HCT116 (cell line): ENCODE results near the gene WHRN. TPM values are rescaled to one million over a fixed set of nuclear protein-coding genes. Genes with fewer than 3 reads are reported as not detected.

Experiments used
- ATAC-seq: fragments of 200-7000 bp; cut with Tn5 transposase; 2 replicates; pipeline ENCODE4 v1.9.1; 2020; ENCODE audit warnings: mild to moderate bottlenecking, moderate library complexity
- BruUV-seq: library from RNA; stranded (reverse); fragments of 400-500 nt; replicated peaks from 2 replicates; lab custom pipeline; 2021; lab: Mats Ljungman, UMichigan
- CTCF ChIA-PET: fragments of 300-600 bp; sonication (Branson Sonifier 250); formaldehyde crosslinking; loops from one replicate; lab custom pipeline; 2021; ENCODE audit warnings: antibody characterized with exemption; lab: Charles Lee
- POLR2A ChIA-PET: fragments of 300-600, 350-600 bp; sonication (Branson Sonifier 250); formaldehyde crosslinking; loops from one replicate; lab custom pipeline; 2021; ENCODE audit warnings: antibody characterized with exemption; lab: Charles Lee
- RAD21 ChIA-PET, 2 experiments: fragments of 300-600 bp; sonication (Branson Sonifier 250); formaldehyde crosslinking; loops; one replicate each; lab custom pipeline; 2023; ENCODE audit warnings: low total read pairs in 2 of 2; ENCODE audit not compliant: uncharacterized antibody in 2 of 2, unreplicated experiment in 2 of 2, low non-redundant PET in 1 of 2; lab: Charles Lee
- DNase-seq: peaks from one replicate; pipeline ENCODE4 v3.0.0-alpha.2; 2010; ENCODE audit warnings: low read depth, low spot score
- H2AFZ ChIP-seq: fragments of 200-600 bp; shearing (Covaris generic), sonication (generic); 2 replicates; pipeline ENCODE4 v1.6.1; 2017; ENCODE audit warnings: low read depth, mixed run types, mixed read lengths, antibody characterized with exemption, low read length; ENCODE audit not compliant: poor library complexity, severe bottlenecking
- H3K27ac ChIP-seq: 2 replicates; pipeline ENCODE4 v1.5.1; 2012; ENCODE audit warnings: low read depth, low read length
- H3K27me3 ChIP-seq: fragments of 200-600 bp; sonication (generic); 2 replicates; pipeline ENCODE4 v1.6.1; 2016; ENCODE audit warnings: mixed run types, low read length, mixed read lengths; ENCODE audit not compliant: insufficient read depth
- H3K36me3 ChIP-seq, 2 experiments: fragments of 200-500 bp in 1 of 2; fragments of 200-600 bp in 1 of 2; sonication (Bioruptor generic) in 1 of 2; sonication (generic) in 1 of 2; 2 replicates each; pipeline versions ENCODE4 v1.5.1 to v1.6.1; 2014 to 2016; ENCODE audit warnings: low read length in 2 of 2, inconsistent platforms in 1 of 2, mixed read lengths in 1 of 2, mixed run types in 1 of 2; ENCODE audit not compliant: insufficient read depth in 2 of 2, control insufficient read depth in 1 of 2
- H3K4me1 ChIP-seq, 2 experiments: fragments of 200-600 bp in 1 of 2; sonication (generic) in 1 of 2; 2 replicates each; pipeline versions ENCODE4 v1.5.1 to v1.6.1; 2012 to 2017; ENCODE audit warnings: low read length in 2 of 2, inconsistent platforms in 1 of 2, mild to moderate bottlenecking in 1 of 2, mixed read lengths in 1 of 2, mixed run types in 1 of 2, moderate library complexity in 1 of 2; ENCODE audit not compliant: insufficient read depth in 2 of 2, control insufficient read depth in 1 of 2
- H3K4me2 ChIP-seq: fragments of 200-600 bp; sonication (generic); 2 replicates; pipeline ENCODE4 v1.6.1; 2017; ENCODE audit warnings: mixed run types, low read length, mixed read lengths
- H3K4me3 ChIP-seq, 2 experiments: fragments of 200-600 bp in 1 of 2; sonication (generic) in 1 of 2; replicated peaks in 1 of 2; 2 replicates each; pipeline ENCODE4 v1.5.1; 2011 to 2016; ENCODE audit warnings: low read length in 2 of 2, control low read depth in 1 of 2, low read depth in 1 of 2, mild to moderate bottlenecking in 1 of 2, mixed read lengths in 1 of 2, mixed run types in 1 of 2
- H3K79me2 ChIP-seq: fragments of 200-600 bp; sonication (generic); 2 replicates; pipeline ENCODE4 v1.6.1; 2017; ENCODE audit warnings: mild to moderate bottlenecking, mixed run types, low read length, moderate library complexity, mixed read lengths; ENCODE audit not compliant: insufficient read depth
- H3K9ac ChIP-seq: fragments of 200-600 bp; sonication (generic); 2 replicates; pipeline ENCODE4 v1.6.1; 2016; ENCODE audit warnings: low read length, mixed read lengths
- H3K9me2 ChIP-seq: fragments of 200-600 bp; sonication (generic), shearing (Covaris generic); 2 replicates; pipeline ENCODE4 v1.6.1; 2017; ENCODE audit warnings: mixed run types, mild to moderate bottlenecking, moderate library complexity; ENCODE audit not compliant: insufficient read depth
- H3K9me3 ChIP-seq, 2 experiments: fragments of 200-500 bp in 1 of 2; fragments of 200-600 bp in 1 of 2; sonication (Bioruptor generic) in 1 of 2; sonication (generic) in 1 of 2; 2 replicates each; pipeline ENCODE4 v1.6.1; 2014 to 2017; ENCODE audit warnings: low read length in 2 of 2, mixed read lengths in 2 of 2, inconsistent platforms in 1 of 2, low read depth in 1 of 2, mild to moderate bottlenecking in 1 of 2, mixed run types in 1 of 2, moderate library complexity in 1 of 2; ENCODE audit not compliant: control insufficient read depth in 1 of 2, insufficient read depth in 1 of 2
- H4K20me1 ChIP-seq: fragments of 200-600 bp; sonication (generic), shearing (Covaris generic); 2 replicates; pipeline ENCODE4 v1.6.1; 2017; ENCODE audit warnings: mixed run types, mild to moderate bottlenecking, moderate library complexity; ENCODE audit not compliant: insufficient read depth
- ATF3 ChIP-seq: IDR thresholded peaks from 2 replicates; pipeline ENCODE4 v1.6.1; 2012
- CBX3 ChIP-seq: IDR thresholded peaks from 2 replicates; pipeline ENCODE4 v1.6.1; 2012; ENCODE audit warnings: low read depth
- EGR1 ChIP-seq: IDR thresholded peaks from 2 replicates; pipeline ENCODE4 v1.6.1; 2012; ENCODE audit warnings: low read depth
- EZH2phosphoT487 ChIP-seq: fragments of 200-600 bp; IDR thresholded peaks from 2 replicates; pipeline ENCODE4 v1.6.1; 2018; ENCODE audit warnings: antibody characterized with exemption, borderline replicate concordance
- JUND ChIP-seq: IDR thresholded peaks from 2 replicates; pipeline ENCODE4 v1.6.1; 2012
- REST ChIP-seq: IDR thresholded peaks from 2 replicates; pipeline ENCODE4 v1.6.1; 2012; ENCODE audit warnings: low read depth
- SP1 ChIP-seq: IDR thresholded peaks from 2 replicates; pipeline ENCODE4 v1.6.1; 2012; ENCODE audit warnings: low read depth
- ZFX ChIP-seq: fragments of 450-650 bp; IDR thresholded peaks from 2 replicates; pipeline ENCODE4 v1.6.1; 2017
- ZNF274 ChIP-seq: fragments of 200-500 bp; sonication (Bioruptor generic); IDR thresholded peaks from 2 replicates; pipeline ENCODE4 v1.6.1; 2014; ENCODE audit warnings: mild to moderate bottlenecking, low read depth, low read length, inconsistent platforms
- intact Hi-C: fragments of 100-400 bp; cut with micrococcal nuclease; formaldehyde crosslinking; loops from 2 replicates; pipeline ENCODE4 v1.10.0; 2022
- total RNA-seq: library from RNA; stranded (reverse); gene quantifications from one replicate; pipeline ENCODE4 v1.2.1, GENCODE V29; 2021; ENCODE audit not compliant: unreplicated experiment
- TF ChIP-seq, protein P1 (sequence below): IDR thresholded peaks from 2 replicates; pipeline ENCODE4 v1.6.1; 2011; ENCODE audit warnings: mild to moderate bottlenecking, low read length, moderate library complexity; ENCODE audit not compliant: insufficient replicate concordance; ENCODE audit errors: extremely low read depth

Gene WHRN
- total RNA-seq, 1 experiment from 2014 or later: 12.8 TPM

GRCh38 chr9:114406441-114406840 lies 98.8 kb downstream of the WHRN start:
- no TSS peak for BruUV-seq
- Histone ChIP-seq H3K27ac (no peak overlapping the region), H3K9me3 (no peaks in the 10 kb centered on the region), H3K36me3 (no peaks in the 10 kb centered on the region), H3K4me1 (no peaks in the 10 kb centered on the region), H3K4me2 (no peak overlapping the region), H4K20me1 (no peaks in the 10 kb centered on the region), H3K9me2 (no peaks in the 10 kb centered on the region), H3K9ac (no peak overlapping the region), H3K27me3 (no peaks in the 10 kb centered on the region), H2AFZ (no peak overlapping the region), H3K4me3 (no peak overlapping the region), H3K79me2 (no peaks in the 10 kb centered on the region)
- ATAC-seq: no peak
- POLR2A ChIA-PET: no interaction called here
- DNase-seq: no peak
- CTCF ChIA-PET: interaction anchor here (1.1 to 3.8 kb wide), 3 partner anchors 12 to 501 kb away, joined by 3 to 71 read pairs (median 7); no protein-coding TSS in a partner anchor
- TF ChIP-seq EGR1 (no peak), JUND (no peak), SP1 (no peak), EZH2phosphoT487 (no peak), ZNF274 (no peak), ATF3 (no peak), CBX3 (no peak), ZFX (no peak), REST (no peak)
- TF ChIP-seq, protein P1, sequence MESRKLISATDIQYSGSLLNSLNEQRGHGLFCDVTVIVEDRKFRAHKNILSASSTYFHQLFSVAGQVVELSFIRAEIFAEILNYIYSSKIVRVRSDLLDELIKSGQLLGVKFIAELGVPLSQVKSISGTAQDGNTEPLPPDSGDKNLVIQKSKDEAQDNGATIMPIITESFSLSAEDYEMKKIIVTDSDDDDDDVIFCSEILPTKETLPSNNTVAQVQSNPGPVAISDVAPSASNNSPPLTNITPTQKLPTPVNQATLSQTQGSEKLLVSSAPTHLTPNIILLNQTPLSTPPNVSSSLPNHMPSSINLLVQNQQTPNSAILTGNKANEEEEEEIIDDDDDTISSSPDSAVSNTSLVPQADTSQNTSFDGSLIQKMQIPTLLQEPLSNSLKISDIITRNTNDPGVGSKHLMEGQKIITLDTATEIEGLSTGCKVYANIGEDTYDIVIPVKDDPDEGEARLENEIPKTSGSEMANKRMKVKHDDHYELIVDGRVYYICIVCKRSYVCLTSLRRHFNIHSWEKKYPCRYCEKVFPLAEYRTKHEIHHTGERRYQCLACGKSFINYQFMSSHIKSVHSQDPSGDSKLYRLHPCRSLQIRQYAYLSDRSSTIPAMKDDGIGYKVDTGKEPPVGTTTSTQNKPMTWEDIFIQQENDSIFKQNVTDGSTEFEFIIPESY: no peak
- RAD21 ChIA-PET: interaction anchor here (1.6 kb wide), 2 partner anchors 247 kb away, joined by 14 to 15 read pairs; no protein-coding TSS in a partner anchor
- intact Hi-C loops: loop anchor here (5.0 kb wide), 1 partner anchor 81 kb away; no protein-coding TSS in a partner anchor
